ENCODE data around the gene THOP1.

The THOP1 gene

GRCh38 chr19:2854849-2855248 is 69.5 kb downstream of the THOP1 start:
- DNase-seq (ENCODE audit: low read depth, low spot score): no peak

GRCh38 chr19:2856457-2857050 is 71.3 kb downstream of the THOP1 start:
- no peak for DNase-seq (ENCODE audit: low read depth, low spot score)

DNA sequence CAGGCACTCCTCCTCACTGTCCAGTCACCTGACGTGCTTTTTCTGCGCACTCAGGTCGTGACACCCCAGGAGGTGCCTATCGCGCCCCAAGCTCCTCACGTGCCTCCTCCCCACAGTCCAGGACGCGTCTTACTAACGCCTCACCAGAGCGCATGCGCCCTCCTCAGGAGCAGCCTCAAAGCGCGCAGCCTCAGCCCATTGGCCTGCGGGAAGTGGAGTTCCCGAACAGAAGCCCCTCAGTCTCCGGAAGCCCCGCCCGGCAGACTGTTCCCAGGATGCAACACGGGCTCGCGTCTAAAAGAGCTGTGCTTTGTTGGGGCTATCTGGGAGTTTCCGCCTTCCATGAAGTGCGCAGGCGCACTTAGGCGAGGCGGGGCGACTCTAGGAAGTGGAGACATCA is 73.6 kb downstream of the THOP1 start:
- no peak for DNase-seq (ENCODE audit: low read depth, low spot score)

GRCh38 chr19:2863816-2864215 is 78.5 kb downstream of the THOP1 start:
- no peak for DNase-seq (ENCODE audit: low read depth, low spot score)
